Middle frontal gyrus (tissue), 1 donor: ENCODE data around the gene NOX5.

Experiments
- DNase-seq: peaks from one replicate; pipeline ENCODE4 v3.0.0-alpha.2; 2015; ENCODE audit warnings: low spot score; ENCODE audit errors: extremely low spot score

Gene NOX5

DNA sequence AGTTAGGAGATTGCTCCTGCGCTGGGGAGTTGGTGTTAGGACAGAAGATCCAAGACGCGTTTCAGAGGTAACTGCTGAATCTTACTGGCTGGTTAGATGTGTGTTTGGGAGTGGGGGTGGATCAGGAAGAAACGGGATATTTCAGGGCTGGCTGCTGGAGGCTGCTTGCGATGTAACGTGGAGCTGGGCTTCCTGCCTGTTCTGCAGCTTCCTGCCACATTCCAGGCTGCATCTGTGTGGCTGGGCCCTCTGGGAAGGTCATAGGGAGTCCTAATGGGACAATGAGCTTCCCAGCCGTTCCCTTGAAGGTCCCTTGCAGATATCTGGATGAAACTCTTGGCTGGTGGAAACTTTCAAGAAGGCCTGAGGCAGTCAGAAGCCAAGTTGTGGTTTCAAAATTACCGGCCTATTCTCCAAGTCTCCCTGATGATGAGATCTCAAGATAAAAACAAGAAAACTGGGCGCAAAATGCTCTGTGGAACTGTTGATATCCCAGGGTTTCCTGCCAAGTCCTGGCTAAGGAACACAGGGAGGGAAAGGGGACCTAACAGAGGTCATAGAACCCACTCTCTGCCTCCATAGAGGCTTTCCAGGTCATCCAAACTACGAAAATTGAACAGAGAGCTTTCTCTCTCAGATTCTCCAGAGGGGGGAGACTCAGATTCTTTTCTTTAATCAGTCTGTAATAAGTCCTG lies 67.0 kb downstream of the NOX5 start:
- DNase-seq, result no peak

DNA sequence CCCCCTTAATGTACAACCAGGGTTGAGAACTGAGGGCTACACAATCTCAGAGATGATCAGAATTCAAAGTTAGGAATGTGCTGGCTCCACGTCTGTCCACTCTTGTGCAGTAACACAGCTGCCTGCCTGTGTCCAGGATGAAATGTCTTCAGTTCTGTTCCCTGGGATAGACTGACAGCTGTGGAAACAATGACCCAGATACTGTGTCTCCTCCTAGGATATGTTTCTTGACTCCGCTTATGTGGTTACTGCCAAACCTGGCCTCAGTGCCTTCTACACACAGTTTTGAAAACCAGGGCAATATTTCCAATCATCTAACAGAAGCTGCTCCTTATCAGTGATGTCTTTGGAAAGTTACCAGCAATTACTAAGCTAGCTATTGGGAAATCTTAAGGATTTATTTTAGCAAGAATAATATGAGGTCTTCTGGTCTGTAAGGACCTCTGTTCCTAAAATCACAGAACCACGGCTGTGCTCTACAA lies 67.6 kb downstream of the NOX5 start:
- no peak for DNase-seq

DNA sequence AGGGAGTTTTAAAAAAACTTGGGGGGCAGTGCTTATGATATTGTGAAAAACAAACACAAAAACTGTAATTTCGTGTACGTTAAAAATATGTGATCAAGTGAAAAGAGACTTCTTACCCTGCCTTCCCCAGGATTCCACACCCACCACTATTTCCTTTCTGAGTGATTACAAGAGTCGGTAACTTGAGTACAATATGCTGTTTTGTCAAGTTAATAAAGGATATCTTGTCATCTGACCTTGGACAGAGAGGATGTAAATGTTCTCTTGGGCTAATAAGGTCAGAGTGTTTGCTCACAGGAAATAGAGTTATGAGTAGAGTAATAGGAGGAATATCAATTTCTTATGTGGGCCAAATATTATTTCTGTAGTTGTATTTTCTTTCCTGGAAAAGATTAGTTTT lies 68.1 kb downstream of the NOX5 start:
- DNase-seq, result no peak

DNA sequence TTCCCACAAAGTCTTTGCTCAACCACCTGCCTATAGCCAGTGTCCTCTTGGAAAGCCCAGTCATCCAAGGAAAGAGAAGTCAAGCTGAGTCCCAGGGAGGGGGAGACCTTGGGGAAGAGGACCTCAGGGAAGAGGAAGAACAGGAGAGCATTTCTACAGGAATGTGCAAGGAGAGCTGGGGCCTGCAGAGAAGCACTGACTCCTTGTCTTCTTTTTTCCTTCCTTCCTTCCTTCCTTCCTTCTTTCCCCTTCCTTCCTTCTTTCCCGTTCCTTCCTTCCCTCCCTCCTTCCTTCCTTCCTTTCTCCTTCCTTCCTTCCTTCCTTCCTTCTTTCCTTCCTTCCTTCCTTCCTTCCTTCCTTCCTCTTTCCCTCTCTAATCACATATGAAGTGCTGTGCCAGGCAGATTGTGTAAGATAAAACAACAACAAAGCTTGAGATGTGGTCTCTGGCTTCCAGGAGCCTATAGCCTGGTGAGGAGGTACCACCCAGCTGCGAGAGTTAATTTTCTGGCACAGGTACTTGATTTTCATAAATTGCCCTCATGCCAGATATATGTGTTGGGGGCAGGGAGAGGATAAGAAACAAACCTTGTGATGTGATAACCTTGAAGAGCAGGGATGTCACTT lies 70.0 kb downstream of the NOX5 start:
- no peak for DNase-seq

DNA sequence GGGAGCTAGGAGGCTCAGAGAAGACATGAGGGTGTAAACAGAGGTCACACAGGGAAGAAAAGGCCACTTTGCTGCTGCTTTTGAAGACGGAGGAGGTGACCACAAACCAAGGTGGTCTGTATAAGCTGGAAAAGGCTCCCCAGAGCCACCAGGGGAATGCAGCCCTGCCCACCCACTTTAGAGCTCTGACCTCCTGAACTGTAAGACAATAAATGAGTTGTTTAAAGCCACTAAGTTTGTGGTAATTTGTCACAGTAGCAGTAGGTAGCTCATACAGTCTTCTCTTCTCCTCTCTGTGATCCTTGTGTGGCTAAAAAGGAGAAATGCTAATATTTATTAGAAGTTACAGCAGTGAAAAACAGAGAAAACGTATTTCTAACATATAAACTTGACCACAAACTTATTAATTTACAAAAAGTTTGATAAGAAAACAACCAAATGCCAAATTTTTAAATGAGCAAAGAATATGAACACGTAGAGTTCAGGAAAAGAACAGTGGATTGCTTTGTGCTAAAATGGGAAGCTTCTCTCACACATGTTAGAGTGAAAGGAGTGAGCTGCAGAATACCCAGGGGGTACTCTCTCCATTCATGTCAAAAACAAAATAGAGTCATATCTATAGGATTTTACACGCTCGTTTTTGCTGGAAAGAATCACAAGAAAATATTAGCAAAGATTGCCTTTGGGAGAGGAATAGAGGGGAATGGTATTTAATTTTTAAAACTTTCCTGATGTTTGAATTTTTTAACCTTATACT lies 71.0 kb downstream of the NOX5 start:
- no peak for DNase-seq

DNA sequence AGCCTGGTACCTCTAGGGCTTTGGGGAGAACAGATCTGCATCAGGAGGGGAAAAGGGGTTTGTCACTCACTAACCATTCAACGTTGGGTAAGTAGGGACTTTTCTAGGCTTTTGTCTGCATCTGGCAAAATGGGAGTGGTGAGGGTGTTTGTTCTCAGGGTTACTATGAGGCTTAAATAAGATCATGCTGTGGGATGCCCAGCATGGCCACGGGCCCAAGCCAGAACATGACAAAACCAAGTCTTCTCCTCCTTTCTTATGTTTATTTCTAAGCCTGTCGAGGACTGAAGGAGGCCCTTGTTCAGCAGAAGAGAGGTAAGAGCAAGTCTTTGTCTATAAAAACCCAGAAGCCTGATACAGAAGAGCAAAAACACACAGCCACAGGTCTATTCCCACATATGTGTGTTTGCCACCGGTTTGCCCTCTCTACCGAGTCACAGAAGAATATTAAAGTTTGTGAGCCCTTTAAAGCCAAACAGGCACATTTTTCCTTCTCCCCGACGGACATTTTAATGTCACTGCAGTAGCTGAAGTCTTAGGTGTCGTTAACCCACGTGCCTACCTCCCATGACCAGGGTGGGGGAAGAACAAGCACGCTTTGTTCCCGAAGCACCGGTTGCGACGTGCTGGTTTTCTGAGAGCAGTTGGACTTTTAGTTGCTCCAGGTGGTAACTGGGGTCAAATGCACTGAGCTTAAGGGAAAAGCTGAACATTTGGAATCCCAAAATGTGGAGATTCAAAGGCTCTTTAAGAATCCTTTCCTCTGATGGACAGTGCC lies 72.1 kb downstream of the NOX5 start:
- no peak for DNase-seq

DNA sequence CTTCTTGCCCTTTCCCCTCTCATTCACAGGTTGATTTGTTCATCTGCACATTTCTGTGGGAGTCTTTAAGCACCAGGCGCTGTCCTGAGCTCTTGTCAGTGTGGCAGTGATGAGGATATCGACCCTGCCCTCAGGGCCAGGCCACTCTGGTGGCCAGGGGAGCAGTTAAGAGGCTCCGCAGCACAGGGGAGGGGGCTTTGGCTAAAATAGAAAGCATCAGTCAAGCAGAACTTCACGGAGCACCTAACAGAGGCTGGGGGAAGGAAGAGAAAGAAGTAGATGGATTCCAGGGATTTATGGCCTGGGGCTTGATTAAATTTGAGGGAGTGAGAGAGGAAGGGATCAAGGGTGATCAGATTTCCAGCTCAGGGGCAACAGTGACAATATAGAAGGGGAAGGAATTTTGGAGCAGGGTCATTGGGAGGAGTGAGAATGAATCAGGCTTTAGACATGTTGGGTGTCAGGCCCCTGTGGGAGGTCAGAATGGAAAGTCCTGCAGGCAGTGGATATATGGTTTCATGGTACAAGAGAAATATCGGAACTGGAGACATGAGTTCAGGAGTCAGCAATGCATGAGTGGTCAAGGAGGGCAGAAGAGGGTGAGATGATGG lies 73.0 kb downstream of the NOX5 start:
- no peak for DNase-seq

DNA sequence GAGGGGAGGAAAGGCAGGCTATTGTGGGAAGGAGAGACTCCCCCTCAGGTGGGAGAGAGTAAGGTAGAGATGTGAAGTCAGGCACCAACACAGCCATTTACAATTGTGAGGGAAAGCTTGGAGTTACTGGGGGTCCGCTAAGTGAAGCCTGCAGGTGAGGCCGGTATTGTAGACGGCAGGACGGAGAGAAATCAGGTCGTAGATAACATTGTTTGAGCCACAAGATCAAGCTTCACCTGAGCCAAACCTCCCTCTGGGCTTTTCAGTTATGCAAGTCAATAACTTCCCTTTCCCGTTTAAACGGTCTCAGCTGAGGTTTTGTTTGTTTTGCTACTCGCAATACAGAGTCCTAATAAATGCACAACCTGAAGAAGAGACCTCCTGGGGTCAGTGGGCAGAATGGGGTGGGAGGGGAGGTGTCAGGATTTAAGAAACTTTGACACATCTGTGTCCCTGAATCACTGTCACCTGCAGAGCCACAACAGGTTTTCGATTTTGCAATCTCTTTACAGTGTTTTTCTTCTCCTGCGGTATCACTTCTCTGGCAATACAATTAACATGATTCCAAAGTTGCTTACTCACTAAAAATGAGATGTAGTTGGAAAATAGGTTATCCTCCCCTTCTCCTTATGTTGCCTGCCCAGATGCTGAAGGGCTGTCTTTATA lies 73.9 kb downstream of the NOX5 start:
- no peak for DNase-seq

DNA sequence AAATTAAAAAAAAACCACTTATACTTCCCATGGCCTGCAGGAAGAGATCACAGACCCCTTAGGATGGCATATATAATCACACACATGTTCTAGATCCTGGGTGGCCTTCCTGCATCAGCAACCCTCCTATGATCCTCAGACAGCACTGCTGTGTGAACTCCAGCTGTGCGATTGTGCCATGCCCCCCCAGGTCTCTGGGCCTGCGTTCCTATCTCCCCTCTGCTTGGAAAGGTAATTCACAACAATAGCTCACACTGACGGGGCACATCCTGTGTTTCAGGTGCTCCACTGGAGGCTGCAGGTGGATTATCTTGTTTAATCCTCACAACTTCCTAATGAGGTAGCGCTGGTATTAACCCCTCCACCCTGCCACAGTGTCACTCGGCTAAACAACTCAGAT lies 74.8 kb downstream of the NOX5 start:
- DNase-seq, result no peak

DNA sequence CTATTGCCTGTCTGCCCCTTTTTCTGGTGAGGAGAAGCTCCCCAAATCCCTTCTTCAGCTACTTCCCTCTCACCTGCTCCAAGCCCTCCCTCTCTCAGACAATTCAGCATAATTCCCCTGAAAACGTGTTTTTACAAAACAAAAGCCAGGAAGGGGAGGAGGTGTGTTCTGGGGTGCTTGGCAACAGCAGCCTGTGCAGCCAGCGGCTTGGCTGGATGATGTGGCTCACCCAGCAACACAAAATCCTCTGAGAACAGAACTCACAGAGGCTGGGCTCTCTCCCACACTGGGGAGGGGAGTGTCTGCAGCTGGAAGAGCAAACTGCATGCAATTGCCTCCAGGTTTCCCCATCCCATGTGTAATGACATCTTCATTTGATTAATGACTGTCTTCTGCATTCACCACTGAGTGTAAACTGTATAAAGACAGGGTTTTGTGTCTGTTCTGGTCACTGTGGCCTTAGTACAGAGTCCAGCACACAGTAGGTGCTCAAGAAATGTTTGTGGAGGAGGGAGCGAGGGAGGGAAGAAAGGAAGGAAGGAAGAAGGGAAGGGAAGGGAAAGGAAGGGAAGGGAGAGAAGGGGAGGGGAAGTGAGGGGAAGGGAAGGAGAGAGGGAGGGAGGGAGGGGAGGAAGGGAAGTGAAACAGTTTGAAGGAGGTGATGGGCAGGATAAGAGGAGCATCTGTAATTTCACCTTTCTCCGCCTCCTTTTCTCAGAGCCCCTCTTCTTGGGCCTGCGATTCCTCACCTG lies 75.9 kb downstream of the NOX5 start:
- DNase-seq, result no peak

DNA sequence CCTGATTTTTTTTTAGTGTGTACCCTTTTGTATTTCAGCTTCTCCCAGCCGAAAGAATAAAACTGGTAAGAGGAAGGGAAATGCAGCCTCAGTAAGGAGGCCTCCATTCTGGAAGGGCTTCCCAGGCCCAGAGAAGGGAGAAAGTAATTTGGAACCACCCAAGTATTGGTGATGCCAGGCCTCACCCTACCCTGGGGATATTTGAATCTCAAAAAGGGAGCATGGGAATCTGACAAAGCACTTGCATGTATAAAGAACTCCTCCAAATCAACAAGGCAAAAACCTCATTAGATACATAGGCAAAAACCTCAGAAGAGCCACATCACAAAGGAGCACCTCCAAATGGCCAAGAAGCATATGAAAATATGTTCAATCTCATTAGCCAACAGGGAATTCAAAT lies 77.2 kb downstream of the NOX5 start:
- DNase-seq, result no peak

DNA sequence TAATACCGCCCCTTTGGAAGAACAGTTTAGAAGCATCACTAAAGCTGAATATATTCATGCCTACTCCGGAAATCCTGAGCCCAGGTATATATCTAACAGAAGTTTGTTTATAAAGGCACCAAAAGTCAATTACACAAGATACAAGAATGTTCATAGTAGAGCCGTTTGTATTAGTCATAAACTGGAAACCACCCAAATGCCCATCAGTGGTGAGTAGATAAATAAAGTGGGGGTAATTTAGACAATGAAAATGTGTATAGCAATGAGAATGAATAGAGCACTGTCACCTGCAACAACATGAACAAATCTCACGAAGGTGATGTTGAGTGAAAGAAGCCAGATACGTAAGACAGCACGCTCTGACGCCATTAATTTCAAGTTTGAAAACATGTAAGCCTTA lies 77.7 kb downstream of the NOX5 start:
- no peak for DNase-seq

DNA sequence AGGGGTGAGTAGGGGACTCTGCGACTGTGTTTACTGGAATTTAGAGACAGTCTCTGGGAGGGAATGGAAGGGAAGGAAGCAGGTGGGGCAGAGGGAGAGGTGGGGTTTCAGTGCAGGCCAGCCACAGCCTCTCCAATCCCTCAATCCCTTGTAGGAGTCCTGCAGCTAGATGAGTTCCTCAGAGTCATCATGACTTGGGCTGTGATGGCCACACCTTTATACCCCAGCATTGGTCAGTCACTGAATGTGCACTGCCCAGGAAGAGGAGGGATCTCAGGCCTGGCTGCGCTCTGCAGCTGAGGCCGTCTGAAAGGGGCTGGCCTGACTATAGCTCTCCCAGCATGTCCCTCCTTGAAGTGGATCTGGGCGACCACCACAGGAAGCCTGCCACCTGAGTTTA lies 78.6 kb downstream of the NOX5 start:
- no peak for DNase-seq

DNA sequence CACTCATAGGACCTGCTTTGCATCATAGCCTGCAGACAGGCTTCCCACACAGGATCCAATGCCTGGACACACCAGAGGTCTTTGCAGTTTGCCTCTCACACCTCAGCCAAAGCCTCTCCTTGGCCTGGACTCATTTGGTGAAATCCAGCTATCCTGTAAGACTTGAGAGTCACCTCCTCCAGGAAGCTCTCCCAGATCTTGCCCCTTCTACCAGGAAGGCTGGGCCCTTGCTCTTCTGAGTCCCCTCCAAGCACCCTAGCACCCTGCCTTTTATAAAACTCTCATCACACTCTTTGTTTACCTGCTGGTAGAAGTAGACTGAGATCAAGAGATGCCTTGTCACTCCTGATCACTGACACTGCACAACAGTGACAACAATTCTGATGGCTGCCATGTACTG lies 79.1 kb downstream of the NOX5 start:
- no peak for DNase-seq

DNA sequence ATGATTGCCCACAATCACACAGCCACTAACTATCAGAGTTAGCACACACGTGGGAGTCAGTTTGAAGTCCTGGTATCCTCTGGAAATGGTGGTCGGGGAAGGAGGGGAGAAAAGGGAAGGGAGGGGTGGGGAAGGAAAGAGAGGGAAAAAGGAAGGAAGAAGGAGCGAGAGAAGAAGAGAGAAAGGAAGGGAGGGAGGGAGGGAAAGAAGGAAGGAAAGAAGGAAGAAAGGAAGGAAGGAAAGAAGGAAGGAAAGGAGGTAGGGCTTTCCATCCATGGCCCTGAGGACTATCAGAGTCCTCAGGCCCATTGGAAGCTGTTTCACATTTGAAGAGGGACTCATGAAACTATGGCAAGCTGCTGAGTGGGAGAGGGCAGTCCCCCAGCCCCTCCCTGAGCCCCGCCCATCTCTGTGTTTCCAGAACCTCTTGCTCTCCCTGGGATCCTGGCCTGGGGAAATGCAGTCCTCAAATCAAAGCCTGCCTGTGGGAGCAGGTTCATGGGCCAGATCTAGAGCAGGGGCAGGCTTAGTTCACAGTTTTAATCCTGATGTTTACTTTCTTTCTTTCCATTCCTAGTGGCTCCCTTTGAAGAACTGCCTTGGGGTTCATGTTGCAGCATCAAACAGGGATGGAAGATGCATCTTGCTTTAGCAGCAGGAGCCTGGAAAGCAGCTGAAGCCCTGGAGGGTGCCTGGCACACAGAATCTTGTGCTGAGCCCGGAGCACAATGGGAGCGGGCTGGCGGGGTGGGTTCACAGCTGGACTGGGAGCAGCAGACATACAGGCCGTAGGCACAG lies 79.8 kb downstream of the NOX5 start:
- DNase-seq, result no peak

DNA sequence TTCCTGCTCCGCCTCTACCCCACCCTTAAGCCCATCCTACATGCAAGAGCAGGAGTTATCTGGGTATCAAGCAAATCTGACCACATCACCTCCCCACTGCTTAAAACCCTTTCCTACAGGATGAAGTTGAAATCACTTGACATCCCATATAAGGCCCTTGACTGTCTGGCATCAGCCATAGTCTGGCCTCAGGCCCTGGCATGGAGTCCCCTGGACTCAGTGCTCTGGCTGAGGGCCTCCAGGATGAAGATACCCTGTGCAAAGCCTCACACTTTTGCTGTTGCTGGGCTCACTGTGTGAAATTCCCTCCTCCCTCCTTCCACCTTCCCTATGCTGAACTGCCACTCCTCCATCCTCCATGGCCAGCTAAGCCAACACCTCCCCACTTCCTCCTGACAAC lies 80.8 kb downstream of the NOX5 start:
- no peak for DNase-seq

DNA sequence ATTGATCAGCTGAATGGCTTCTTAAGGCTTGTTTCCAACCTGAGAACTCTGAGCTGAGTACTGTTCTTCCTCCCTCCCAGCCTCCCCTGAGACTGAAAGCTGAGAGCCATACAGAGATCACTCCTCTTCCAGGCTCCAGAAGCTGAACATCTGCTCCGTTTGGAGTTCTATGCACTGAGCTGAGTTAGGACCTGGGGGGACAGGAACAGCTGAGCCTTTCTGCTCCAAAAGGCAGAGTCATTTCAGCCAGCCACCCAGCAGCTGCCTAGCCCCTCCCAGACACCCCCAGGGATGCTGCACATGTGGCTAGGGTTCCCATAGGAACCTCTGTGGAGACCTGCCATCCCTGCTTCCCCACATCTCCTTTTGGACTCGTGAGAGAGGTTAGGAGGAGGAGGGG lies 81.7 kb downstream of the NOX5 start:
- DNase-seq, result no peak

DNA sequence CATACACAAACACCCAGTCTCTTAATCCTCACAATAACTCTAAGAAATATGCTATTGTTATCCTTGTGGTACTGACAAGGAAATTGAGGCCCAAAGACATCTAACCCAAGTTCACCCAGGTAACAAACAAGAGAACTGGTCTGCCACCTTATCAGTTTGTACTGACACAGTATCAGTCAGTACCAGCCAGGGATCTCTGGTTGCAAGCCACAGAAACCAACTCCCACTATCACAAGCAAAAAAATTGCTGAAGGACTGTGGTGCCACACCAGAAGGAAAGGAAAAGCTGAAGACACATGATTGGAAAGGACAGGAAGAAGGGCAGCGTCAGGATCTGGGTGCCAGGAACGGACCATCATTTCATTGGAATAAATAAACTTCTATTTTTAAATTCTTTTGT lies 82.1 kb downstream of the NOX5 start:
- no peak for DNase-seq

DNA sequence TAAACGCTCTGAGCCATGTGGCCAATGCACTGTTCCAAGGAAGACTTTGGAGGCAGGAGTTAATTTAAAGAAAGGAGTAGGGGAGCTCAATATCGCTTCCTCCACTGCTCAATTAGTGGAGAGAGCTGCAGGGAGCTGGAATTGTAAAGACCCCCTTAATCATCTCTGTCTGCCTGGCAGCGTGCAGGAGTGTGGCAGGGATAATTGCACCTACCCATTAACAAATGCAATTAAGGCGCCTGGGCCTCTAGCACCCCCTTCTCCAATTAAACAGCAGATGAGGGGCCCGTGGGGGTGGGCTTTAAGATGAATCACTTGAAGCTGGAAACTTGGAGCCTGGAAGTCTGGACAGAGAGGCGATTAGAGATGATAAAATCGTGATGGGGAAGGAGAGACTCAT lies 84.3 kb downstream of the NOX5 start:
- no peak for DNase-seq
